Hepatocyte (in vitro differentiated cells): ENCODE data around the gene SEPTIN11. TPM values are rescaled to one million over a fixed set of nuclear protein-coding genes. Genes with fewer than 3 reads are reported as not detected.
A peak's percentile ranks its signal among the peaks of the same experiment; 100 is the strongest.

Experiments used
- DNase-seq: peaks from one replicate; pipeline ENCODE4 v3.0.0-alpha.2; 2016; ENCODE audit warnings: low spot score
- H2AFZ ChIP-seq: fragments of 200-600 bp; sonication (generic); 2 replicates; pipeline ENCODE4 v1.6.0; 2016; ENCODE audit warnings: antibody characterized with exemption, mild to moderate bottlenecking
- H3K27ac ChIP-seq: fragments of 200-600 bp; sonication (generic); 2 replicates; pipeline ENCODE4 v1.5.1; 2016; ENCODE audit warnings: mild to moderate bottlenecking
- H3K27me3 ChIP-seq: fragments of 200-600 bp; sonication (generic); 2 replicates; pipeline ENCODE4 v1.6.1; 2016
- H3K36me3 ChIP-seq: fragments of 200-600 bp; sonication (generic); replicated peaks from 2 replicates; pipeline ENCODE4 v1.5.1; 2016; ENCODE audit warnings: low read depth; ENCODE audit not compliant: insufficient read depth
- H3K4me1 ChIP-seq: fragments of 200-600 bp; sonication (generic); 2 replicates; pipeline ENCODE4 v1.5.1; 2016; ENCODE audit warnings: mild to moderate bottlenecking, moderate library complexity; ENCODE audit not compliant: insufficient read depth
- H3K4me2 ChIP-seq: fragments of 200-600 bp; sonication (generic); 2 replicates; pipeline ENCODE4 v1.6.0; 2016
- H3K4me3 ChIP-seq: fragments of 200-600 bp; sonication (generic); 2 replicates; pipeline ENCODE4 v1.5.1; 2016; ENCODE audit warnings: mild to moderate bottlenecking
- H3K79me2 ChIP-seq: fragments of 200-600 bp; sonication (generic); 2 replicates; pipeline ENCODE4 v1.6.0; 2017; ENCODE audit warnings: mild to moderate bottlenecking
- H3K9me2 ChIP-seq: fragments of 200-600 bp; sonication (generic); replicated peaks from 2 replicates; pipeline ENCODE4 v1.6.0; 2017; ENCODE audit warnings: mild to moderate bottlenecking; ENCODE audit not compliant: insufficient read depth
- H3K9me3 ChIP-seq: fragments of 200-600 bp; sonication (generic); 2 replicates; pipeline ENCODE4 v1.5.1; 2016; ENCODE audit warnings: low read depth, mild to moderate bottlenecking
- H4K20me1 ChIP-seq: fragments of 200-600 bp; sonication (generic); 2 replicates; pipeline ENCODE4 v1.6.0; 2016; ENCODE audit warnings: mild to moderate bottlenecking; ENCODE audit not compliant: insufficient read depth, poor library complexity, severe bottlenecking
- EZH2 ChIP-seq: fragments of 200-600 bp; sonication (generic); IDR thresholded peaks from 2 replicates; pipeline ENCODE4 v1.6.1; 2016; ENCODE audit warnings: antibody characterized with exemption, mild to moderate bottlenecking, borderline replicate concordance
- EZH2phosphoT487 ChIP-seq: fragments of 200-600 bp; sonication (generic); IDR thresholded peaks from one replicate; pipeline ENCODE4 v1.6.1; 2018; ENCODE audit warnings: antibody characterized with exemption, mild to moderate bottlenecking, low read depth, moderate library complexity; ENCODE audit not compliant: unreplicated experiment, severe bottlenecking
- WGBS: methylation state at CpG from one replicate; pipeline ENCODE4 v1.1.6; 2016; ENCODE audit warnings: low lambda C conversion rate; ENCODE audit errors: missing lambda C conversion rate; 5-methylcytosine and 5-hydroxymethylcytosine counted together
- polyA plus RNA-seq: library from polyadenylated mRNA; unstranded; fragments of >200 nt; fragmentation: Nextera tagmentation; extraction: Ambion mirVana; gene quantifications from 2 replicates; pipeline ENCODE4 v1.2.1, GENCODE V29; 2016
- total RNA-seq: library from RNA; depleted of rRNA; stranded (reverse); fragments of >200 nt; gene quantifications from 2 replicates; pipeline ENCODE4 v1.2.3, GENCODE V29; 2014
- TF ChIP-seq, protein P1 (sequence below): fragments of 200-600 bp; sonication (generic); IDR thresholded peaks from 2 replicates; pipeline ENCODE4 v1.5.1; 2016; ENCODE audit warnings: antibody characterized with exemption, mild to moderate bottlenecking; ENCODE audit not compliant: poor library complexity

Gene SEPTIN11
- total and polyA plus RNA-seq, 2 experiments from 2014 or later = 68.3 to 146 TPM

DNA sequence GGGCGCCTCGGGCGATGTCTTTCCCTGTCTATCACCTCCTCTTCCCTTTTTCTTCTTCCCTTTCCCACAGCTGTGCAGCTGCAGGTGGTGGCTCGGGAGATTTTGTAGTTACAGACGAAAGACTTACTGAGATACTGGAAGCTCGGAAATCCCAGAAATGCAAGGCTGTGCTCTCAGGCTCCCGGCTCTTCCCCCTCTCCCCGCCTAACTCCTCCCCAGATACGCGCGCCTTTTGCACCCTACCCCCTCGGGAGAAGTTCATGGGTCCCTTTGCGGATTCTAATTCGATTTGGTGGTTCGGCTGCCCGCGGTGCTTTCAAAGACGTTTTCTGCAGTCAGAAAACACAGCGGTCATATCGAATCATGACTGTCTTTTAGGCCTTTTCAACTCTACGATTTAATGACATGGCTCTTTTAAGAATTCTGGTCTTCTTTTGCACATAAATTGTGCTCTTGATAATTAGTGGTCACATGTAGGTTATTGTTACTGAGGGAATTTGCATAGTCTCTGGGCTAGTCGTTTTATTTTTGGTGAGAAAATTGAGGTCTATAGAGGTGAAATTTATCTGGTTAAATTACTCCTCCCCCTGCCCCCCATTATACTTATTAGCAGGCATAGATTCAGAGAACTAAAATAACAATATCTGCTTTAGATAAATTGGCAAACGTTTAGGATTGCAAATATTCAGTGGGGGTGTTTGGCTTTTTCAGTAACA is 1.6 kb downstream of the SEPTIN11 start:
- Histone ChIP-seq H3K79me2 (peaks cover 86% of the 10 kb centered on the region), H3K27me3 (no peaks in the 10 kb centered on the region), H2AFZ (peak overlapping the region; percentile 81), H3K4me1 (peaks cover 23% of the 10 kb centered on the region), H4K20me1 (peaks cover 17% of the 10 kb centered on the region), H3K4me3 (peak overlapping the region; percentile 82), H3K9me3 (no peaks in the 10 kb centered on the region), H3K4me2 (peak overlapping the region; percentile 92), H3K27ac (peak overlapping the region; percentile 96), H3K36me3 (no peaks in the 10 kb centered on the region), H3K9me2 (no peaks in the 10 kb centered on the region)
- TF ChIP-seq, protein P1, sequence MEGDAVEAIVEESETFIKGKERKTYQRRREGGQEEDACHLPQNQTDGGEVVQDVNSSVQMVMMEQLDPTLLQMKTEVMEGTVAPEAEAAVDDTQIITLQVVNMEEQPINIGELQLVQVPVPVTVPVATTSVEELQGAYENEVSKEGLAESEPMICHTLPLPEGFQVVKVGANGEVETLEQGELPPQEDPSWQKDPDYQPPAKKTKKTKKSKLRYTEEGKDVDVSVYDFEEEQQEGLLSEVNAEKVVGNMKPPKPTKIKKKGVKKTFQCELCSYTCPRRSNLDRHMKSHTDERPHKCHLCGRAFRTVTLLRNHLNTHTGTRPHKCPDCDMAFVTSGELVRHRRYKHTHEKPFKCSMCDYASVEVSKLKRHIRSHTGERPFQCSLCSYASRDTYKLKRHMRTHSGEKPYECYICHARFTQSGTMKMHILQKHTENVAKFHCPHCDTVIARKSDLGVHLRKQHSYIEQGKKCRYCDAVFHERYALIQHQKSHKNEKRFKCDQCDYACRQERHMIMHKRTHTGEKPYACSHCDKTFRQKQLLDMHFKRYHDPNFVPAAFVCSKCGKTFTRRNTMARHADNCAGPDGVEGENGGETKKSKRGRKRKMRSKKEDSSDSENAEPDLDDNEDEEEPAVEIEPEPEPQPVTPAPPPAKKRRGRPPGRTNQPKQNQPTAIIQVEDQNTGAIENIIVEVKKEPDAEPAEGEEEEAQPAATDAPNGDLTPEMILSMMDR = no peak
- TF ChIP-seq EZH2 = no peak
- no peak for TF ChIP-seq EZH2phosphoT487
- DNase-seq = peak; percentile 48
- under 1% methylated on average over 23 of the region's 23 CpGs for WGBS

DNA sequence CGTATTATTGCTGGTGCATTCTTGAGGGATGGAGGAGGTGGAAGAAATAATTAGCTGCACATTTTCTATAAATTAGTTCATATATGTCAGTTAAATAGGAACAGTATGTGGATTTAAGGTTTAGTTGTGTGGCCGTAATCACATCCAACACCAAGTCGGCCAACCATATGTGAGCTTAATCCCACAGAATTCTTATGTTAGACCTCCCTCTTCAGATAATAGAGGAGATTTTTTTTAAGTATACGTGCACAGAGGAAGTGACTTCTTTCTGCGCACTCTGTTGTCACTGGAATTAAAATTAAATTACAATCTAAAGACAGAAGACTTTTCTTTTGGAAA is 2.1 kb downstream of the SEPTIN11 start:
- DNase-seq = no peak
- Histone ChIP-seq H3K79me2 (peaks cover 86% of the 10 kb centered on the region), H3K36me3 (no peaks in the 10 kb centered on the region), H3K9me3 (no peaks in the 10 kb centered on the region), H2AFZ (no peak overlapping the region), H3K27me3 (no peaks in the 10 kb centered on the region), H3K4me1 (peaks cover 23% of the 10 kb centered on the region), H3K4me3 (peak overlapping the region; percentile 82), H3K9me2 (no peaks in the 10 kb centered on the region), H4K20me1 (peaks cover 17% of the 10 kb centered on the region), H3K4me2 (peak overlapping the region; percentile 92), H3K27ac (peak overlapping the region; percentile 96)
- TF ChIP-seq, protein P1 = peak; percentile 6
- no peak for TF ChIP-seq EZH2phosphoT487
- no peak for TF ChIP-seq EZH2
- 36% methylated on average over 5 of the region's 5 CpGs for WGBS

DNA sequence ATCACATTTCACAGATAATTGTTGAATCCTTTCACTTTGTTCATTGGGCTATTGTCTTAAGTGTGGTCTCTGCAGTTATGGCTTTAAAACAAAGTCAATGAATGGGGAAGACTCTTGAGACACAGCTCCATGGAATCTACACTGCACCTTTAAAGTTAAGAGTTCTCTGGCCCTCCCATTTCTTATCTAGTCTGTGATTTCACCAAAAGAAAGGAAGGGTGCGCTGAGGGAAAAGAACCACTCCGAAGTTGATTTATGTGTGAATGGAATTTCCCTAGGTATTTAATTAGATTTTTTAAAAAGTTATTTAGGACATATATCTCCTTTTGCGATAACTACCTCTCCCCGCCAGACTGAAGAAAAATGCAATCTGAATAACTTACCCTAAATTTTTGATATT is 2.5 kb downstream of the SEPTIN11 start:
- WGBS = 72% methylated on average over 4 of the region's 4 CpGs
- H3K27ac ChIP-seq = peak overlapping the region; percentile 3

More for the DNA sequence above, 2.5 kb downstream of the SEPTIN11 start:
- Histone ChIP-seq H3K4me1 (peaks cover 23% of the 10 kb centered on the region), H2AFZ (no peak overlapping the region), H3K27me3 (no peaks in the 10 kb centered on the region), H3K9me2 (no peaks in the 10 kb centered on the region), H3K9me3 (no peaks in the 10 kb centered on the region), H4K20me1 (peaks cover 17% of the 10 kb centered on the region), H3K4me2 (peak overlapping the region; percentile 92), H3K36me3 (no peaks in the 10 kb centered on the region), H3K79me2 (peaks cover 82% of the 10 kb centered on the region), H3K4me3 (peak overlapping the region; percentile 82)
- TF ChIP-seq EZH2 = no peak
- TF ChIP-seq EZH2phosphoT487 = no peak
- TF ChIP-seq, protein P1 = no peak
- no peak for DNase-seq
